ENCODE results near the gene TXNDC17. TPM values are rescaled to one million over a fixed set of nuclear protein-coding genes. Genes with fewer than 3 reads are reported as not detected.

The TXNDC17 gene
- polyA plus RNA-seq, 2 donors = 578 to 612 TPM

DNA sequence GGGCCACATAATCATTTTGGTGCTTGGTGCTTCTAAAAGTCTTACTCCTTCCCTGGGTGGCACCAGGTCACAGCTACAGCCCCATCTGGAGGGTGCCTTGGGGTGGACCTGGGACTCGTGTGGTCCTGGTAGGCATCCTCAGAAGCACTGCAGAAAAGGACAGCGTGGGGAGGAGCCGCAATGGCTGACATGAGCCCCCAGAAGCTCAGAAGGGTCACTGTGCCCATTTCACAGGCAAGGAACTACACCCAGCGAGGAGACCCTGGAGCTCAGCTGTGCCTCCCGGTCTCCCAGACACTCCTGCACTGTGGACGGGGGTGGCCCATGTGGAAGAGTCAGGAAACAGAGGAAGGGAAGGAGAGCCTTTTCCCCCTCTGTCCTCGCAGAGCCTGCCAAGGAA, 37.1 kb downstream of the TXNDC17 start:
- peaks cover 0 to 5% of the 10 kb centered on the region in 2 donors for H3K4me1 ChIP-seq (ENCODE audit: control insufficient read depth in 2 of 2, insufficient read depth in 2 of 2, low read length in 1 of 2)
- WGBS, 2 donors = 75 to 91% methylated on average over 6 to 7 of the region's 7 CpGs
- no peaks in the 10 kb centered on the region for H3K36me3 ChIP-seq (ENCODE audit: control insufficient read depth in 2 of 2, insufficient read depth in 2 of 2, low read length in 1 of 2)
- no peak overlapping the region for H3K27ac ChIP-seq (ENCODE audit: low read depth in 2 of 2, low read length in 1 of 2)
- no peaks in the 10 kb centered on the region for H3K27me3 ChIP-seq (ENCODE audit: control insufficient read depth in 1 of 2, insufficient read depth in 2 of 2, low read length in 2 of 2)
- H3K9me3 ChIP-seq (ENCODE audit: control insufficient read depth in 2 of 2, insufficient read depth in 1 of 2, low read depth in 1 of 2, low read length in 1 of 2) = peaks cover 0 to 2% of the 10 kb centered on the region in 2 donors
- no peak overlapping the region for H3K4me3 ChIP-seq (ENCODE audit: low read depth in 1 of 2, low read length in 2 of 2)

DNA sequence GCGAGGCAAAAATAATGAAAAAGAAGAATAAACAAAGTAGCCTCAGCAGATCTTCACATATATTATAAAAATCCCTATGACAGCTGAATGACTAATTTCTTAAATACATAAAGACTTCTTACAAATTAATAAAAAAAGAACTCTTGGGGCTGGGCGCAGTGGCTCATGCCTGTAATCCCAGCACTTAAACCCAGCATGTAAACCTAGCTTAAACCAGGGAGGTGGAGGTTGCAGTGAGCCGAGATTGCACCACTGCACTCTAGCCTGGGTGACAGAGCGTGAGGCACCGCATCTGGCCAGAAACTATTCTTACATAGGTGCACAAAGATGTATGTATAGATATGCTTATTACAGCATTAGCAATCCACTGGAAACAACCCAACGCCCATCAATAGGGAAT, 38.4 kb downstream of the TXNDC17 start:
- Histone ChIP-seq H3K27me3 (ENCODE audit: control insufficient read depth in 1 of 2, insufficient read depth in 2 of 2, low read length in 2 of 2) (no peaks in the 10 kb centered on the region), H3K27ac (ENCODE audit: low read depth in 2 of 2, low read length in 1 of 2) (no peak overlapping the region), H3K36me3 (ENCODE audit: control insufficient read depth in 2 of 2, insufficient read depth in 2 of 2, low read length in 1 of 2) (no peaks in the 10 kb centered on the region), H3K4me1 (ENCODE audit: control insufficient read depth in 2 of 2, insufficient read depth in 2 of 2, low read length in 1 of 2) (peaks cover 0 to 5% of the 10 kb centered on the region in 2 donors), H3K4me3 (ENCODE audit: low read depth in 1 of 2, low read length in 2 of 2) (no peak overlapping the region), H3K9me3 (ENCODE audit: control insufficient read depth in 2 of 2, insufficient read depth in 1 of 2, low read depth in 1 of 2, low read length in 1 of 2) (peaks cover 0 to 2% of the 10 kb centered on the region in 2 donors)
- 54 to 59% methylated on average over 6 of the region's 6 CpGs for WGBS, 2 donors

DNA sequence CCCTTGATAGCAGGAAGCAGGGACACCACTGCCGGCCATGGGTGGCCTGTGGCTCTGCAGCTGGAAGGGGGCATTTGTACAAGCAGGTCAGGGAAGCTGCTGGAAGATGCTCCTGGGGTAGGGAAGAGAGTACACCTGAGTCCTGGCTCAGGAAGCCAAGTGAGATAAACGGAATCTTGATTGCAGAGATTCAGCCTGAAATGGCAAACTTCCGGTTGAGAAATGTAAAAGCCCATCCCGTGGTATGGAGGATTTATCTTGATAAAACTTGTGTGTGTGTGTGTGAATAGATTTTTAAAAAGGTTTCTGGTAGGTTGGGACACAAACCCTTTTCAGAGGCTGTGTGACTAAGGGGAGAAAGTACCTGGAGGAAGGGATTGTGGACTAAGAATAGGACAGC, 40.3 kb downstream of the TXNDC17 start:
- no peak overlapping the region for H3K4me3 ChIP-seq (ENCODE audit: low read depth in 1 of 2, low read length in 2 of 2)
- H3K9me3 ChIP-seq (ENCODE audit: control insufficient read depth in 2 of 2, insufficient read depth in 1 of 2, low read depth in 1 of 2, low read length in 1 of 2) = no peaks in the 10 kb centered on the region
- no peak overlapping the region for H3K27ac ChIP-seq (ENCODE audit: low read depth in 2 of 2, low read length in 1 of 2)
- 60 to 67% methylated on average over 4 of the region's 4 CpGs for WGBS, 2 donors
- H3K27me3 ChIP-seq (ENCODE audit: control insufficient read depth in 1 of 2, insufficient read depth in 2 of 2, low read length in 2 of 2) = no peaks in the 10 kb centered on the region
- no peaks in the 10 kb centered on the region for H3K36me3 ChIP-seq (ENCODE audit: control insufficient read depth in 2 of 2, insufficient read depth in 2 of 2, low read length in 1 of 2)
- no peaks in the 10 kb centered on the region for H3K4me1 ChIP-seq (ENCODE audit: control insufficient read depth in 2 of 2, insufficient read depth in 2 of 2, low read length in 1 of 2)

DNA sequence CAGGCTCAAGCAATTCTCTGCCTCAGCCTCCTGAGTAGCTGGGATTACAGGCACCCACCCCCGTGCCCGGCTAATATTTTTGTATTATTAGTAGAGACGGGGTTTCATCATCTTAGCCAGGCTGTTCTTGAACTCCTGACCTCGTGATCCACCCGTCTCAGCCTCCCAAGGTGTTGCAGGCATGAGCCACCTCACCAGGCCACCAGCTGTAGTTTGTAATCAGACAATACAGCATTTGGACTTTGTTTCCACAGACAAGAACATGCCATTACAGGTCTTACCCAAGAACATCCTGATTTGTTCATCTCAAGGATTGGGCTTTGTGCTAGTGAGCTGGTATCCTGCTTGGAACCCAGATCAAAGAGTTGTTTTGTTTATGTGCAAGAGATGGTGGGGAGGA, 40.8 kb downstream of the TXNDC17 start:
- Histone ChIP-seq H3K36me3 (ENCODE audit: control insufficient read depth in 2 of 2, insufficient read depth in 2 of 2, low read length in 1 of 2) (no peaks in the 10 kb centered on the region), H3K4me1 (ENCODE audit: control insufficient read depth in 2 of 2, insufficient read depth in 2 of 2, low read length in 1 of 2) (no peaks in the 10 kb centered on the region), H3K27ac (ENCODE audit: low read depth in 2 of 2, low read length in 1 of 2) (no peak overlapping the region), H3K27me3 (ENCODE audit: control insufficient read depth in 1 of 2, insufficient read depth in 2 of 2, low read length in 2 of 2) (no peaks in the 10 kb centered on the region), H3K4me3 (ENCODE audit: low read depth in 1 of 2, low read length in 2 of 2) (no peak overlapping the region), H3K9me3 (ENCODE audit: control insufficient read depth in 2 of 2, insufficient read depth in 1 of 2, low read depth in 1 of 2, low read length in 1 of 2) (no peaks in the 10 kb centered on the region)
- 50 to 51% methylated on average over 5 of the region's 5 CpGs for WGBS, 2 donors

DNA sequence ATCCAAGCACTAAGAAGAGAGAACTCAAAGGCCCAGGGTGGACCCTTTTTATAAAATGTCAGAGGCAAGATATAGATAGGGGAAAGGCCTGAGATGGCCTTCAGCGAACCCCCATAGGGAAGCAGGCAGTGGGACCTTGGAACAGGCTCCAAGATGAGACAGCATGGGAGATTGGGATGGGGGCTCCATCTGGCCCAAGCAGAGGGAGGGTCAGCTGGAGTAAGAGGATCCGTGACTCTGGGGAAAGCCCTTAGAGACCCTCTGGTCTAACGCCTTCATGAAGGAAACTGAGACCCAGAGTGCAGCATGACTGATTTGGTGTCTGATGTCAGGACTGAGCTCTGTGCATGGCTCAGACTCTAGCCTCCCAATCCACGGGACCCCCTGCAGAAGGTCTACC, 41.5 kb downstream of the TXNDC17 start:
- Histone ChIP-seq H3K27me3 (ENCODE audit: control insufficient read depth in 1 of 2, insufficient read depth in 2 of 2, low read length in 2 of 2) (no peaks in the 10 kb centered on the region), H3K9me3 (ENCODE audit: control insufficient read depth in 2 of 2, insufficient read depth in 1 of 2, low read depth in 1 of 2, low read length in 1 of 2) (no peaks in the 10 kb centered on the region), H3K36me3 (ENCODE audit: control insufficient read depth in 2 of 2, insufficient read depth in 2 of 2, low read length in 1 of 2) (no peaks in the 10 kb centered on the region), H3K27ac (ENCODE audit: low read depth in 2 of 2, low read length in 1 of 2) (no peak overlapping the region), H3K4me3 (ENCODE audit: low read depth in 1 of 2, low read length in 2 of 2) (no peak overlapping the region), H3K4me1 (ENCODE audit: control insufficient read depth in 2 of 2, insufficient read depth in 2 of 2, low read length in 1 of 2) (no peaks in the 10 kb centered on the region)
- 90 to 91% methylated on average over 4 of the region's 4 CpGs for WGBS, 2 donors

DNA sequence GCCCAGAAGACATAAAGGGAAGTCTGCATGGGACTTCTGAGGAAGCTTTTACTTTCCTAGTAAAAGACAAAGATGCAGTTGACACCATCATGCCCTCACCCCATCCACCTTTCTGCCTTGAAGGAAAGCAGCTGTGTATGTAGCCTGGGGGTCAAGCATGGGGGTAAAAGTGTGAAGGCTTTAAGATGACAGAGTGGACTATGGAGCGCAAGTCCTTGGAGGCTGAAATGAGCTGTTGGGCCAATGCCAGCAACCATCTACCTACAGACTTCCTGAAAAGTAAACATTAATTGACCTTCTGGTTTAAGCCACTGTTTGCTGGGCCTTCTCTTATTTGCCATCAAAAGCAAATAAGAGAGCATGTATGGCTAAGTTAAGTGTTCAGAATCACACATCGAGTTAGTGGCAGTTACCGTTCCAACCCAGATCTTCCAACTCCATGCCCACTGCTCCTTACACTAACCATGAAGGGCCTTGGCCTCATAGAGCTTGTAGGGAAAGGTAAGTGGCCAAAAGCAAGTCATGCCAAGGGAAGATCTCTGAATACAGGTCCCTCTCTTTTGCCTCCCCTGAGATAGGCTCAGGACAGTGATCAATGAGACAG, 42.3 kb downstream of the TXNDC17 start:
- Histone ChIP-seq H3K4me1 (ENCODE audit: control insufficient read depth in 2 of 2, insufficient read depth in 2 of 2, low read length in 1 of 2) (no peaks in the 10 kb centered on the region), H3K27ac (ENCODE audit: low read depth in 2 of 2, low read length in 1 of 2) (no peak overlapping the region), H3K4me3 (ENCODE audit: low read depth in 1 of 2, low read length in 2 of 2) (no peak overlapping the region), H3K27me3 (ENCODE audit: control insufficient read depth in 1 of 2, insufficient read depth in 2 of 2, low read length in 2 of 2) (no peaks in the 10 kb centered on the region), H3K9me3 (ENCODE audit: control insufficient read depth in 2 of 2, insufficient read depth in 1 of 2, low read depth in 1 of 2, low read length in 1 of 2) (no peaks in the 10 kb centered on the region), H3K36me3 (ENCODE audit: control insufficient read depth in 2 of 2, insufficient read depth in 2 of 2, low read length in 1 of 2) (no peaks in the 10 kb centered on the region)
- 75 to 79% methylated on average over 3 of the region's 3 CpGs for WGBS, 2 donors

DNA sequence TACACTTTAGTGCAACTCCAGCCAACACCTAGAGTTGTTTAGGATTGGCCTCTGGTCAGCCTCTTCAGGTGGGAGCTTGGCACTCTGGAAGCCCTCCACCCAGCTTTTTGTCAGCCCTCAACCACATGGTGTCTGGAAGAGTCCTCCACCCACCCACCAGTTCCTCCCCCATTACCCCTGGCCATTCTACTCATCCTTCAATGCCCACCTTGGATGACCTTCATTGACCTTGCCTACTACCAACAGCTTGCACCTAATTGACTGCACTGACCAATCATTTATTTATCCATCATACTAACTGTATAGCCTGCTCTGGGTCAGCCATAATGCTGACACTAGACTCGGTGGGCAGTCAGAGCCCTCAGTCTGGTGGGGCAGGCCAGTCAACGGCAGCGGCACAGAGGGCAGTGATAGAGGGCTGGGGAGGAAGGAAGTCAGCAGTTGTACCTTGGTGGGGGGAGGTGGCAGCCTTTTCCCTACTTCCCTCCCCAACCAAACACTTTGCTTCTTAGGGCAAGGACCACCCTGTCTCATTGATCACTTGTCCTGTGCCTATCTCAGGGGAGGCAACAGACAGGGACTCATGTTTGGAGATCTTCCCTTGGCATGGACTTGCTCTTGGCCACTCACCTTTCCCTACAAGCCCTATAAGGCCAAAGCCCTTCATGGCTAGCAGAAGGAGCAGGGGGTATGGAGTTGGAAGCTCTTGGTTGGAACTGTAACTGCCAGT, 43.0 kb downstream of the TXNDC17 start:
- H3K27ac ChIP-seq (ENCODE audit: low read depth in 2 of 2, low read length in 1 of 2) = no peak overlapping the region
- WGBS, 2 donors = 87 to 88% methylated on average over 3 of the region's 3 CpGs
- H3K27me3 ChIP-seq (ENCODE audit: control insufficient read depth in 1 of 2, insufficient read depth in 2 of 2, low read length in 2 of 2) = no peaks in the 10 kb centered on the region
- H3K9me3 ChIP-seq (ENCODE audit: control insufficient read depth in 2 of 2, insufficient read depth in 1 of 2, low read depth in 1 of 2, low read length in 1 of 2) = no peaks in the 10 kb centered on the region
- H3K4me3 ChIP-seq (ENCODE audit: low read depth in 1 of 2, low read length in 2 of 2) = no peak overlapping the region
- H3K4me1 ChIP-seq (ENCODE audit: control insufficient read depth in 2 of 2, insufficient read depth in 2 of 2, low read length in 1 of 2) = no peaks in the 10 kb centered on the region
- no peaks in the 10 kb centered on the region for H3K36me3 ChIP-seq (ENCODE audit: control insufficient read depth in 2 of 2, insufficient read depth in 2 of 2, low read length in 1 of 2)

DNA sequence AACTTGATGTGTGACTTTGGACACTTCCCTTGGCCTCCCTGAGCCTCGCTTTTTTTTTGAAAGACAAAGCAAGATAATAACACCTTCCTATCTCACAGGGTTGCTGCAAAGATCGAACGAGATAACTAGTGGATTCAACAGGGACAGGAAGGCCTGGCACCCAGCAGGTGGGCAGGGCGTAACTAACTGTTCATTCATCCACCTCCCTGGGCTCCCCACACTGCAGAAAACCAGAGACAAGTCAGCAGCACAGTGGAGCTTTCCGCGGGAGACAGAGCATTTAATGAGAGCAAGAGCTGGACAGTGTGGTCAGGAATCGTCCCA, 43.6 kb downstream of the TXNDC17 start:
- 73 to 74% methylated on average over 7 of the region's 7 CpGs for WGBS, 2 donors
- H3K36me3 ChIP-seq (ENCODE audit: control insufficient read depth in 2 of 2, insufficient read depth in 2 of 2, low read length in 1 of 2) = no peaks in the 10 kb centered on the region
- no peak overlapping the region for H3K27ac ChIP-seq (ENCODE audit: low read depth in 2 of 2, low read length in 1 of 2)
- H3K9me3 ChIP-seq (ENCODE audit: control insufficient read depth in 2 of 2, insufficient read depth in 1 of 2, low read depth in 1 of 2, low read length in 1 of 2) = no peaks in the 10 kb centered on the region
- no peaks in the 10 kb centered on the region for H3K4me1 ChIP-seq (ENCODE audit: control insufficient read depth in 2 of 2, insufficient read depth in 2 of 2, low read length in 1 of 2)
- H3K4me3 ChIP-seq (ENCODE audit: low read depth in 1 of 2, low read length in 2 of 2) = no peak overlapping the region
- no peaks in the 10 kb centered on the region for H3K27me3 ChIP-seq (ENCODE audit: control insufficient read depth in 1 of 2, insufficient read depth in 2 of 2, low read length in 2 of 2)

DNA sequence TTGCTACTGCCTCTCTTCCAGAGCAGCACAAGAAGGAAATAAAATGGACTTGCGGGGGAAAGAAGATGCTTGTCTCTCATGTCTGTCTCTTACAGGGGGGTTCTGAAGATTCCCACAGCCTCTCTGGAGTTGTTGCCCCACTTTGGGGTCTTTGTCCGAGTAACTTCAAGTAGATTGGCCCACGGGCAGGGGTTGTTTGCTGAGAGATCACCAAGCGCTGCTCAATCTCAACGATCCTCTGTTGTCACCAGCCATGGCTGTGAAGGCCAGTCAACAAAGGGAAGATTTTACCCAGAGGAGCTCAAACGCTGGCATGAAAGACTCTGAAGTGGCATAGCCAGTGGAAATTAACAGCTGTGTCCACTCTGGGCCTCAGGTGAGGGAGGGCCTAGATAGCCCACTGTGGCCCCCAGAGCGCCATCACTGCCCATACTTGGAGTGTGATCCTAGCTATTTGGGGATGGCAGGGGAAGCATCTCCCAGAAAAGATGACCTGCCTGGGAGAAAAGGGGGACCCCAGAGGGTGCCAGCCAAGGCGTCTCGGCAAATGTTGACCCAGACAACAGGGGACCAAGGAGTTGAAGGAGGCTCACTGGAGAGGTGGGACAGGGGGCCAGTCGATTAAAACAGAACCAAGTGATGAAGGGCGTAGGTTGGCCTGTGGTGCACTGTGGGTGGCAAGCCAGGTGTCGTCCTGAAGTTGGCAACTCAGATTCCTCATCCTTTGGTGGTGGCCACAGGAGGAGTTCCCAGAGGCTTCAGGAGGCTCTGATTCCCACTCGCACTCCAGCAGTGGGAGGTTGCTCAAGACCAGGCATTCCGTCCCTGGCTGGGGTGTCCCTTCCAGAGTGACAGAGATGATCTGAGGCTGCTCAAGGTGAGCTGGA, 44.3 kb downstream of the TXNDC17 start:
- 80 to 85% methylated on average over 14 of the region's 14 CpGs for WGBS, 2 donors
- Histone ChIP-seq H3K9me3 (ENCODE audit: control insufficient read depth in 2 of 2, insufficient read depth in 1 of 2, low read depth in 1 of 2, low read length in 1 of 2) (no peaks in the 10 kb centered on the region), H3K27me3 (ENCODE audit: control insufficient read depth in 1 of 2, insufficient read depth in 2 of 2, low read length in 2 of 2) (no peaks in the 10 kb centered on the region), H3K4me1 (ENCODE audit: control insufficient read depth in 2 of 2, insufficient read depth in 2 of 2, low read length in 1 of 2) (no peaks in the 10 kb centered on the region), H3K36me3 (ENCODE audit: control insufficient read depth in 2 of 2, insufficient read depth in 2 of 2, low read length in 1 of 2) (no peaks in the 10 kb centered on the region), H3K4me3 (ENCODE audit: low read depth in 1 of 2, low read length in 2 of 2) (no peak overlapping the region), H3K27ac (ENCODE audit: low read depth in 2 of 2, low read length in 1 of 2) (no peak overlapping the region)
